H1 (cell line): ENCODE results near the gene CTNNA3. TPM values are rescaled to one million over a fixed set of nuclear protein-coding genes. Genes with fewer than 3 reads are reported as not detected.

Source experiments
- CTCF ChIA-PET: fragments of 300-600 bp; sonication (Branson Sonifier 250); formaldehyde crosslinking; loops from one replicate; lab custom pipeline; 2021; ENCODE audit not compliant: partially characterized antibody; lab: Charles Lee
- POLR2A ChIA-PET: fragments of 300-600 bp; sonication (Branson Sonifier 250); formaldehyde crosslinking; loops from one replicate; lab custom pipeline; 2021; ENCODE audit warnings: inconsistent platforms; ENCODE audit not compliant: partially characterized antibody; lab: Charles Lee
- DNase-seq, 2 experiments: peaks; one replicate each; pipeline versions ENCODE4 v3.0.0 to v3.0.0-alpha.2; 2010 to 2022; ENCODE audit warnings: low spot score in 2 of 2, low read depth in 1 of 2, mixed read lengths in 1 of 2
- FAIRE-seq: peaks from 2 replicates; lab custom pipeline; 2011; peaks lifted over from hg19 to GRCh38; lab: Jason Lieb, UNC
- H2AFZ ChIP-seq: 2 replicates; pipeline ENCODE4 v1.8.1; 2012; ENCODE audit warnings: low read length, inconsistent platforms
- H2AK5ac ChIP-seq: 2 replicates; pipeline ENCODE4 v1.6.1; 2013; ENCODE audit warnings: low read depth, low read length
- H2BK120ac ChIP-seq: replicated peaks from 2 replicates; pipeline ENCODE3; 2013; ENCODE audit warnings: low read depth, low read length, inconsistent platforms
- H2BK12ac ChIP-seq: 2 replicates; pipeline ENCODE4 v1.6.1; 2013; ENCODE audit warnings: low read depth, low read length
- H2BK15ac ChIP-seq: 2 replicates; pipeline ENCODE4 v1.6.1; 2013; ENCODE audit warnings: low read length
- H2BK20ac ChIP-seq: 2 replicates; pipeline ENCODE4 v1.6.1; 2013; ENCODE audit warnings: low read length
- H2BK5ac ChIP-seq: 2 replicates; pipeline ENCODE4 v1.6.1; 2013; ENCODE audit warnings: low read depth, low read length
- H3K14ac ChIP-seq: 2 replicates; pipeline ENCODE4 v1.6.1; 2013; ENCODE audit warnings: inconsistent platforms; ENCODE audit not compliant: insufficient read length
- H3K18ac ChIP-seq: 2 replicates; pipeline ENCODE4 v1.6.1; 2013; ENCODE audit warnings: low read length; ENCODE audit errors: extremely low read depth
- H3K23ac ChIP-seq: 2 replicates; pipeline ENCODE4 v1.6.1; 2013; ENCODE audit warnings: inconsistent platforms; ENCODE audit not compliant: insufficient read length
- H3K23me2 ChIP-seq: 2 replicates; pipeline ENCODE4 v1.6.1; 2013; ENCODE audit warnings: low read depth, low read length
- H3K27ac ChIP-seq: 2 replicates; pipeline ENCODE4 v1.6.1; 2011; ENCODE audit warnings: low read depth, low read length, inconsistent platforms
- H3K27me3 ChIP-seq, 4 experiments: replicated peaks in 1 of 4; 1 replicate in 1 of 4; 2 replicates in 3 of 4; pipeline versions ENCODE4 v1.6.1 to v1.8.1; 2011 to 2013; ENCODE audit warnings: low read length in 3 of 4, mild to moderate bottlenecking in 3 of 4, inconsistent platforms in 2 of 4, mixed read lengths in 2 of 4, moderate library complexity in 1 of 4; ENCODE audit not compliant: control insufficient read depth in 3 of 4, insufficient read depth in 3 of 4; ENCODE audit errors: extremely low read depth in 1 of 4
- H3K36me3 ChIP-seq, 4 experiments: 2 replicates each; pipeline versions ENCODE4 v1.6.1 to v1.8.1; 2011 to 2013; ENCODE audit warnings: mild to moderate bottlenecking in 4 of 4, low read length in 3 of 4, moderate library complexity in 2 of 4, control low read depth in 1 of 4, inconsistent platforms in 1 of 4; ENCODE audit not compliant: insufficient read depth in 4 of 4, control insufficient read depth in 2 of 4
- H3K4ac ChIP-seq: replicated peaks from 2 replicates; pipeline ENCODE3; 2013; ENCODE audit warnings: low read length, low read depth, mixed read lengths, inconsistent platforms; ENCODE audit not compliant: insufficient read length
- H3K4me1 ChIP-seq, 4 experiments: replicated peaks in 1 of 4; 1 replicate in 1 of 4; 2 replicates in 3 of 4; pipeline versions ENCODE4 v1.6.1 to v1.8.1; 2011 to 2013; ENCODE audit warnings: low read length in 3 of 4, inconsistent platforms in 2 of 4, mixed read lengths in 1 of 4; ENCODE audit not compliant: insufficient read depth in 4 of 4, control insufficient read depth in 3 of 4
- H3K4me2 ChIP-seq, 2 experiments: 2 replicates each; pipeline versions ENCODE4 v1.6.1 to v1.8.1; 2011 to 2013; ENCODE audit warnings: low read depth in 2 of 2, low read length in 2 of 2, control low read depth in 1 of 2, inconsistent platforms in 1 of 2, mild to moderate bottlenecking in 1 of 2; ENCODE audit not compliant: insufficient read depth in 1 of 2
- H3K4me3 ChIP-seq, 4 experiments: fragments of 200-600, 300-600 bp in 1 of 4; sonication (generic), shearing (Covaris generic), sonication (Bioruptor Twin) in 1 of 4; 2 replicates each; pipeline versions ENCODE4 v1.5.1 to v1.8.1; 2011 to 2016; ENCODE audit warnings: low read length in 4 of 4, low read depth in 3 of 4, control low read depth in 2 of 4, inconsistent platforms in 2 of 4, mild to moderate bottlenecking in 2 of 4, mixed read lengths in 1 of 4, moderate library complexity in 1 of 4; ENCODE audit not compliant: insufficient read depth in 2 of 4; ENCODE audit errors: extremely low read depth in 1 of 4
- H3K56ac ChIP-seq: replicated peaks from 2 replicates; pipeline ENCODE3; 2013; ENCODE audit warnings: low read depth, mild to moderate bottlenecking, mixed read lengths, low read length, inconsistent platforms; ENCODE audit not compliant: insufficient read length
- H3K79me1 ChIP-seq: 2 replicates; pipeline ENCODE4 v1.6.1; 2013; ENCODE audit warnings: low read depth, low read length, control low read depth
- H3K79me2 ChIP-seq, 2 experiments: 2 replicates each; pipeline versions ENCODE4 v1.6.1 to v1.8.1; 2012 to 2013; ENCODE audit warnings: low read length in 2 of 2, mild to moderate bottlenecking in 2 of 2, inconsistent platforms in 1 of 2; ENCODE audit not compliant: insufficient read depth in 2 of 2, control insufficient read depth in 1 of 2
- H3K9ac ChIP-seq, 4 experiments: replicated peaks in 1 of 4; 1 replicate in 1 of 4; 2 replicates in 3 of 4; pipeline versions ENCODE4 v1.6.1 to v1.8.1; 2011 to 2013; ENCODE audit warnings: low read depth in 3 of 4, low read length in 3 of 4, control low read depth in 2 of 4, mild to moderate bottlenecking in 2 of 4, moderate library complexity in 2 of 4, inconsistent platforms in 1 of 4; ENCODE audit errors: extremely low read depth in 1 of 4
- H3K9me3 ChIP-seq, 2 experiments: 2 replicates each; pipeline versions ENCODE4 v1.6.1 to v1.8.1; 2012 to 2013; ENCODE audit warnings: mild to moderate bottlenecking in 2 of 2, moderate library complexity in 2 of 2, control low read depth in 1 of 2, inconsistent platforms in 1 of 2, low read depth in 1 of 2, low read length in 1 of 2, mixed read lengths in 1 of 2; ENCODE audit not compliant: insufficient read depth in 2 of 2
- H4K20me1 ChIP-seq, 2 experiments: replicated peaks in 1 of 2; 2 replicates each; pipeline versions ENCODE3 to v1.8.1; 2011 to 2013; ENCODE audit warnings: inconsistent platforms in 2 of 2, low read length in 2 of 2, mild to moderate bottlenecking in 1 of 2; ENCODE audit not compliant: insufficient read depth in 2 of 2, control insufficient read depth in 1 of 2
- H4K5ac ChIP-seq: 2 replicates; pipeline ENCODE4 v1.6.1; 2013; ENCODE audit warnings: low read length, low read depth, mixed read lengths, inconsistent platforms; ENCODE audit not compliant: insufficient read length
- H4K8ac ChIP-seq: 2 replicates; pipeline ENCODE4 v1.8.0; 2013; ENCODE audit warnings: mild to moderate bottlenecking, moderate library complexity, low read length, inconsistent platforms; ENCODE audit not compliant: insufficient read depth; ENCODE audit errors: extremely low read depth
- H4K91ac ChIP-seq: replicated peaks from 2 replicates; pipeline ENCODE3; 2013; ENCODE audit warnings: low read length, mixed read lengths, inconsistent platforms; ENCODE audit not compliant: insufficient read length
- WGBS, 2 experiments: shearing (Covaris generic) in 1 of 2; methylation state at CpG; one replicate each; pipeline versions ENCODE4 v1.1.6 to v1.1.7; 2013 to 2015; ENCODE audit warnings: low lambda C conversion rate in 2 of 2, mixed read lengths in 2 of 2, inconsistent platforms in 1 of 2, low coverage in 1 of 2, missing lambda C conversion rate in 1 of 2; ENCODE audit not compliant: insufficient replicate concordance in 2 of 2, insufficient coverage in 1 of 2, insufficient read length in 1 of 2; ENCODE audit errors: extremely low coverage in 1 of 2, missing lambda C conversion rate in 1 of 2; 5-methylcytosine and 5-hydroxymethylcytosine counted together
- polyA plus RNA-seq, 7 experiments: library from polyadenylated mRNA; depleted of rRNA in 3 of 7; stranded (reverse) in 5 of 7; unstranded in 2 of 7; fragments of >200 nt in 5 of 7; fragments of 200-250 nt in 2 of 7; gene quantifications; 1 replicate in 5 of 7; 2 replicates in 1 of 7; 4 replicates in 1 of 7; pipeline versions ENCODE4 v1.2.1 to v1.2.3, GENCODE V29; 2011 to 2013; ENCODE audit warnings: missing spikeins in 2 of 7, mixed read lengths in 2 of 7
- total RNA-seq: library from RNA; stranded (reverse); fragmentation: NEBNext Ultra II Directional; extraction: Animal tissue kit (Norgen Biotek cat#: 25700); gene quantifications from 2 replicates; pipeline ENCODE4 v1.2.1, GENCODE V29; 2021
- TF ChIP-seq, protein P1 (sequence below): fragments of 300-600 bp; sonication (generic); IDR thresholded peaks from 2 replicates; pipeline ENCODE4 v1.7.1; 2012; ENCODE audit warnings: low read length, moderate library complexity, mild to moderate bottlenecking, inconsistent platforms; ENCODE audit not compliant: insufficient replicate concordance

Gene CTNNA3
- total and polyA plus RNA-seq, 2 of the 8 experiments (the other 6 are each of a cell fraction or from before 2014, with no cell fraction given) = 1.3 to 1.5 TPM

- ChIA-PET POLR2A (no interaction called here), CTCF (no interaction called here)
- Histone ChIP-seq H2BK120ac (no peak overlapping the region), H3K4me1 (no peaks in the 10 kb centered on the region), H3K23ac (no peak overlapping the region), H3K4me2 (no peak overlapping the region), H3K79me2 (no peaks in the 10 kb centered on the region), H4K8ac (no peak overlapping the region), H4K91ac (no peak overlapping the region), H3K9ac (no peak overlapping the region), H3K4me3 (no peak overlapping the region), H2BK20ac (no peak overlapping the region), H4K20me1 (no peaks in the 10 kb centered on the region), H2AFZ (no peak overlapping the region), H2BK5ac (no peak overlapping the region), H3K23me2 (no peaks in the 10 kb centered on the region), H3K56ac (no peak overlapping the region), H3K27ac (no peak overlapping the region), H3K18ac (no peak overlapping the region), H3K4ac (no peak overlapping the region), H2AK5ac (no peak overlapping the region), H3K14ac (no peak overlapping the region), H2BK12ac (no peak overlapping the region), H3K79me1 (no peaks in the 10 kb centered on the region), H3K9me3 (no peaks in the 10 kb centered on the region), H3K36me3 (no peaks in the 10 kb centered on the region), H3K27me3 (no peaks in the 10 kb centered on the region), H2BK15ac (no peak overlapping the region), H4K5ac (no peak overlapping the region)
- WGBS, 2 experiments = 70% methylated on average over 3 of the region's 3 CpGs; no CpG with 5 or more reads in 1 of the 2 experiments
- DNase-seq (no peak), FAIRE-seq (no peak)
- TF ChIP-seq, protein P1, sequence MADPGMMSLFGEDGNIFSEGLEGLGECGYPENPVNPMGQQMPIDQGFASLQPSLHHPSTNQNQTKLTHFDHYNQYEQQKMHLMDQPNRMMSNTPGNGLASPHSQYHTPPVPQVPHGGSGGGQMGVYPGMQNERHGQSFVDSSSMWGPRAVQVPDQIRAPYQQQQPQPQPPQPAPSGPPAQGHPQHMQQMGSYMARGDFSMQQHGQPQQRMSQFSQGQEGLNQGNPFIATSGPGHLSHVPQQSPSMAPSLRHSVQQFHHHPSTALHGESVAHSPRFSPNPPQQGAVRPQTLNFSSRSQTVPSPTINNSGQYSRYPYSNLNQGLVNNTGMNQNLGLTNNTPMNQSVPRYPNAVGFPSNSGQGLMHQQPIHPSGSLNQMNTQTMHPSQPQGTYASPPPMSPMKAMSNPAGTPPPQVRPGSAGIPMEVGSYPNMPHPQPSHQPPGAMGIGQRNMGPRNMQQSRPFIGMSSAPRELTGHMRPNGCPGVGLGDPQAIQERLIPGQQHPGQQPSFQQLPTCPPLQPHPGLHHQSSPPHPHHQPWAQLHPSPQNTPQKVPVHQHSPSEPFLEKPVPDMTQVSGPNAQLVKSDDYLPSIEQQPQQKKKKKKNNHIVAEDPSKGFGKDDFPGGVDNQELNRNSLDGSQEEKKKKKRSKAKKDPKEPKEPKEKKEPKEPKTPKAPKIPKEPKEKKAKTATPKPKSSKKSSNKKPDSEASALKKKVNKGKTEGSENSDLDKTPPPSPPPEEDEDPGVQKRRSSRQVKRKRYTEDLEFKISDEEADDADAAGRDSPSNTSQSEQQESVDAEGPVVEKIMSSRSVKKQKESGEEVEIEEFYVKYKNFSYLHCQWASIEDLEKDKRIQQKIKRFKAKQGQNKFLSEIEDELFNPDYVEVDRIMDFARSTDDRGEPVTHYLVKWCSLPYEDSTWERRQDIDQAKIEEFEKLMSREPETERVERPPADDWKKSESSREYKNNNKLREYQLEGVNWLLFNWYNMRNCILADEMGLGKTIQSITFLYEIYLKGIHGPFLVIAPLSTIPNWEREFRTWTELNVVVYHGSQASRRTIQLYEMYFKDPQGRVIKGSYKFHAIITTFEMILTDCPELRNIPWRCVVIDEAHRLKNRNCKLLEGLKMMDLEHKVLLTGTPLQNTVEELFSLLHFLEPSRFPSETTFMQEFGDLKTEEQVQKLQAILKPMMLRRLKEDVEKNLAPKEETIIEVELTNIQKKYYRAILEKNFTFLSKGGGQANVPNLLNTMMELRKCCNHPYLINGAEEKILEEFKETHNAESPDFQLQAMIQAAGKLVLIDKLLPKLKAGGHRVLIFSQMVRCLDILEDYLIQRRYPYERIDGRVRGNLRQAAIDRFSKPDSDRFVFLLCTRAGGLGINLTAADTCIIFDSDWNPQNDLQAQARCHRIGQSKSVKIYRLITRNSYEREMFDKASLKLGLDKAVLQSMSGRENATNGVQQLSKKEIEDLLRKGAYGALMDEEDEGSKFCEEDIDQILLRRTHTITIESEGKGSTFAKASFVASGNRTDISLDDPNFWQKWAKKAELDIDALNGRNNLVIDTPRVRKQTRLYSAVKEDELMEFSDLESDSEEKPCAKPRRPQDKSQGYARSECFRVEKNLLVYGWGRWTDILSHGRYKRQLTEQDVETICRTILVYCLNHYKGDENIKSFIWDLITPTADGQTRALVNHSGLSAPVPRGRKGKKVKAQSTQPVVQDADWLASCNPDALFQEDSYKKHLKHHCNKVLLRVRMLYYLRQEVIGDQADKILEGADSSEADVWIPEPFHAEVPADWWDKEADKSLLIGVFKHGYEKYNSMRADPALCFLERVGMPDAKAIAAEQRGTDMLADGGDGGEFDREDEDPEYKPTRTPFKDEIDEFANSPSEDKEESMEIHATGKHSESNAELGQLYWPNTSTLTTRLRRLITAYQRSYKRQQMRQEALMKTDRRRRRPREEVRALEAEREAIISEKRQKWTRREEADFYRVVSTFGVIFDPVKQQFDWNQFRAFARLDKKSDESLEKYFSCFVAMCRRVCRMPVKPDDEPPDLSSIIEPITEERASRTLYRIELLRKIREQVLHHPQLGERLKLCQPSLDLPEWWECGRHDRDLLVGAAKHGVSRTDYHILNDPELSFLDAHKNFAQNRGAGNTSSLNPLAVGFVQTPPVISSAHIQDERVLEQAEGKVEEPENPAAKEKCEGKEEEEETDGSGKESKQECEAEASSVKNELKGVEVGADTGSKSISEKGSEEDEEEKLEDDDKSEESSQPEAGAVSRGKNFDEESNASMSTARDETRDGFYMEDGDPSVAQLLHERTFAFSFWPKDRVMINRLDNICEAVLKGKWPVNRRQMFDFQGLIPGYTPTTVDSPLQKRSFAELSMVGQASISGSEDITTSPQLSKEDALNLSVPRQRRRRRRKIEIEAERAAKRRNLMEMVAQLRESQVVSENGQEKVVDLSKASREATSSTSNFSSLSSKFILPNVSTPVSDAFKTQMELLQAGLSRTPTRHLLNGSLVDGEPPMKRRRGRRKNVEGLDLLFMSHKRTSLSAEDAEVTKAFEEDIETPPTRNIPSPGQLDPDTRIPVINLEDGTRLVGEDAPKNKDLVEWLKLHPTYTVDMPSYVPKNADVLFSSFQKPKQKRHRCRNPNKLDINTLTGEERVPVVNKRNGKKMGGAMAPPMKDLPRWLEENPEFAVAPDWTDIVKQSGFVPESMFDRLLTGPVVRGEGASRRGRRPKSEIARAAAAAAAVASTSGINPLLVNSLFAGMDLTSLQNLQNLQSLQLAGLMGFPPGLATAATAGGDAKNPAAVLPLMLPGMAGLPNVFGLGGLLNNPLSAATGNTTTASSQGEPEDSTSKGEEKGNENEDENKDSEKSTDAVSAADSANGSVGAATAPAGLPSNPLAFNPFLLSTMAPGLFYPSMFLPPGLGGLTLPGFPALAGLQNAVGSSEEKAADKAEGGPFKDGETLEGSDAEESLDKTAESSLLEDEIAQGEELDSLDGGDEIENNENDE = no peak
Observed at GRCh38 chr10:66564287-66564686, 1131.7 kb downstream of the CTNNA3 start.
